Prostate gland (tissue), 2 donors: ENCODE measurements around the gene MBOAT7. TPM values are rescaled to one million over a fixed set of nuclear protein-coding genes. Genes with fewer than 3 reads are reported as not detected.
"Not testable (repeated sequence)": the region's sequence is repeated elsewhere in the genome, so short reads cannot be mapped to it uniquely, and the experiment has no call there.

Experiments used
- DNase-seq: peaks from one replicate; pipeline ENCODE4 v3.0.0-alpha.2; 2019; ENCODE audit warnings: low spot score
- H3K27ac ChIP-seq, 2 donors: fragments of 200-600 bp; sonication (generic); 2 replicates each; pipeline ENCODE4 v1.5.1; 2017 to 2019
- H3K27me3 ChIP-seq: fragments of 200-600 bp; sonication (generic); replicated peaks from 2 replicates; pipeline ENCODE4 v1.5.1; 2019; ENCODE audit not compliant: insufficient read depth
- H3K36me3 ChIP-seq, 2 donors: fragments of 200-600 bp; sonication (generic); 1 replicate in 1 of 2; 2 replicates in 1 of 2; pipeline versions ENCODE4 v1.5.1 to v1.8.1; 2017 to 2019
- H3K4me1 ChIP-seq: fragments of 200-600 bp; sonication (generic); replicated peaks from 2 replicates; pipeline ENCODE4 v1.5.1; 2019
- H3K4me3 ChIP-seq, 2 donors: fragments of 200-600 bp; sonication (generic); 2 replicates each; pipeline ENCODE4 v1.5.1; 2017 to 2019
- H3K9me3 ChIP-seq: fragments of 200-600 bp; sonication (generic); 2 replicates; pipeline ENCODE4 v1.5.1; 2017
- CTCF ChIP-seq, 4 experiments: fragments of 200-600 bp in 2 of 4; fragments of 450-650 bp in 2 of 4; sonication (generic) in 2 of 4; IDR thresholded peaks; 1 replicate in 3 of 4; 2 replicates in 1 of 4; pipeline ENCODE4 v1.5.1; 2016 to 2019; ENCODE audit warnings: antibody characterized with exemption in 4 of 4, mild to moderate bottlenecking in 2 of 4, moderate library complexity in 2 of 4
- POLR2A ChIP-seq: fragments of 450-650 bp; IDR thresholded peaks from one replicate; pipeline ENCODE4 v1.6.1; 2016; ENCODE audit warnings: antibody characterized with exemption, mild to moderate bottlenecking
- POLR2AphosphoS5 ChIP-seq: sonication (generic); formaldehyde crosslinking; IDR thresholded peaks from one replicate; pipeline ENCODE4 v1.6.1; 2017; ENCODE audit warnings: antibody characterized with exemption
- WGBS: methylation state at CpG from one replicate; pipeline ENCODE4 v1.1.5; 2018; 5-methylcytosine and 5-hydroxymethylcytosine counted together
- intact Hi-C: fragments of 100-400 bp; cut with DNase I; formaldehyde crosslinking; loops from one replicate; pipeline ENCODE4 v1.14.2; 2022
- total RNA-seq, 2 donors: library from RNA; depleted of rRNA; stranded (reverse); fragments of >200 nt; gene quantifications; one replicate each; pipeline ENCODE4 v1.1.0, GENCODE V29; 2016

Gene MBOAT7
- total RNA-seq, 2 donors from 2014 or later: 91.7 to 430 TPM

GRCh38 chr19:54183431-54183830 is 5.9 kb downstream of the MBOAT7 start:
- no peaks in the 10 kb centered on the region for H3K9me3 ChIP-seq
- no peaks in the 10 kb centered on the region for H3K36me3 ChIP-seq
- no peak for DNase-seq
- TF ChIP-seq POLR2AphosphoS5 (no peak), POLR2A (no peak), CTCF (IDR thresholded peaks at IDR 0.05) (no peak)
- H3K4me1 ChIP-seq: no peaks in the 10 kb centered on the region
- intact Hi-C loops: no loop called here
- 88% methylated on average over 11 of the region's 11 CpGs for WGBS
- H3K27ac ChIP-seq: no peak overlapping the region
- no peaks in the 10 kb centered on the region for H3K27me3 ChIP-seq
- H3K4me3 ChIP-seq: no peak overlapping the region

GRCh38 chr19:54181894-54182293 is 7.5 kb downstream of the MBOAT7 start:
- 83% methylated on average over 3 of the region's 3 CpGs for WGBS

GRCh38 chr19:54180691-54181091 is 8.7 kb downstream of the MBOAT7 start:
- intact Hi-C loops: no loop called here
- TF ChIP-seq POLR2A (no peak), CTCF (IDR thresholded peaks at IDR 0.05) (no peak), POLR2AphosphoS5 (no peak)
- H3K27ac ChIP-seq: no peak overlapping the region
- no peaks in the 10 kb centered on the region for H3K36me3 ChIP-seq
- no peaks in the 10 kb centered on the region for H3K9me3 ChIP-seq
- 93% methylated on average over 37 of the region's 37 CpGs for WGBS
- no peaks in the 10 kb centered on the region for H3K27me3 ChIP-seq
- no peaks in the 10 kb centered on the region for H3K4me1 ChIP-seq
- DNase-seq: no peak
- no peak overlapping the region for H3K4me3 ChIP-seq

More at GRCh38 chr19:54181894-54182293, 7.5 kb downstream of the MBOAT7 start:
- intact Hi-C loops, H3K4me1 ChIP-seq, H3K27me3 ChIP-seq, H3K36me3 ChIP-seq, H3K27ac ChIP-seq, DNase-seq, H3K4me3 ChIP-seq, H3K9me3 ChIP-seq: not testable (repeated sequence)

GRCh38 chr19:54179921-54180461 is 9.4 kb downstream of the MBOAT7 start:
- TF ChIP-seq CTCF (IDR thresholded peaks at IDR 0.05) (no peak), POLR2A (no peak), POLR2AphosphoS5 (no peak)

GRCh38 chr19:54179262-54179852 is 10.0 kb downstream of the MBOAT7 start:
- no peaks in the 10 kb centered on the region for H3K27me3 ChIP-seq
- H3K4me1 ChIP-seq: no peaks in the 10 kb centered on the region
- intact Hi-C loops: no loop called here
- no peak for TF ChIP-seq CTCF (IDR thresholded peaks at IDR 0.05)
- no peak for TF ChIP-seq POLR2A
- no peak for TF ChIP-seq POLR2AphosphoS5
- H3K36me3 ChIP-seq: no peaks in the 10 kb centered on the region
- no peaks in the 10 kb centered on the region for H3K9me3 ChIP-seq
- DNase-seq: no peak
- H3K4me3 ChIP-seq: no peak overlapping the region
- no peak overlapping the region for H3K27ac ChIP-seq
- 91% methylated on average over 10 of the region's 10 CpGs for WGBS

More at GRCh38 chr19:54179921-54180461, 9.4 kb downstream of the MBOAT7 start:
- no peaks in the 10 kb centered on the region for H3K9me3 ChIP-seq
- H3K36me3 ChIP-seq: no peaks in the 10 kb centered on the region
- 41% methylated on average over 10 of the region's 10 CpGs for WGBS
- no peaks in the 10 kb centered on the region for H3K4me1 ChIP-seq
- no peak for DNase-seq
- H3K27me3 ChIP-seq: no peaks in the 10 kb centered on the region
- intact Hi-C loops: no loop called here
- H3K27ac ChIP-seq: no peak overlapping the region
- H3K4me3 ChIP-seq: no peak overlapping the region
